Measurements from ENCODE around the gene TSHZ3.

DNA sequence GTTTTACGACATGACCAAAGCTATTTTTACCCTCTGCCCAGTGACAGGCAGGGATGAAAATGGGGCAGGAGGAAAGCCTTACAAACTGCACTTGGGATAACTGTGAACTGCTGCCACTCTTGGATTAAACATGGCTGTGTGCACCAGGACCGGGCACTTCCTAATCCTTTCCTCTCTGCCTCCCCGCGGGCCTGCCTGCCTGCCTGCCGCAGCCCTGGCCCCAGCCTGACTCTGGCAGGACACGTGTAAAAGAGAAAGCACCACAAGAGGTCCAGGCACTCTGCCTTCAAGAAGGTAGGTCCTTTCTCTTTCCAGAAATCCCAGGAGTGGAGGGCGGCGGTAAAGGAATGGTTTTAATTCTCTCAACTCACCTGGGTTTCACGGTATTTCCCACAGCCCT lies 4.8 kb downstream of the TSHZ3 start:
- TF ChIP-seq POLR2AphosphoS5 (IDR thresholded peaks at IDR 0.05; ENCODE audit: low read depth, low read length) = no peak
- no peak for TF ChIP-seq SIN3A (IDR thresholded peaks at IDR 0.05; ENCODE audit: borderline replicate concordance, insufficient read depth, low read length)
- TF ChIP-seq, protein P1, sequence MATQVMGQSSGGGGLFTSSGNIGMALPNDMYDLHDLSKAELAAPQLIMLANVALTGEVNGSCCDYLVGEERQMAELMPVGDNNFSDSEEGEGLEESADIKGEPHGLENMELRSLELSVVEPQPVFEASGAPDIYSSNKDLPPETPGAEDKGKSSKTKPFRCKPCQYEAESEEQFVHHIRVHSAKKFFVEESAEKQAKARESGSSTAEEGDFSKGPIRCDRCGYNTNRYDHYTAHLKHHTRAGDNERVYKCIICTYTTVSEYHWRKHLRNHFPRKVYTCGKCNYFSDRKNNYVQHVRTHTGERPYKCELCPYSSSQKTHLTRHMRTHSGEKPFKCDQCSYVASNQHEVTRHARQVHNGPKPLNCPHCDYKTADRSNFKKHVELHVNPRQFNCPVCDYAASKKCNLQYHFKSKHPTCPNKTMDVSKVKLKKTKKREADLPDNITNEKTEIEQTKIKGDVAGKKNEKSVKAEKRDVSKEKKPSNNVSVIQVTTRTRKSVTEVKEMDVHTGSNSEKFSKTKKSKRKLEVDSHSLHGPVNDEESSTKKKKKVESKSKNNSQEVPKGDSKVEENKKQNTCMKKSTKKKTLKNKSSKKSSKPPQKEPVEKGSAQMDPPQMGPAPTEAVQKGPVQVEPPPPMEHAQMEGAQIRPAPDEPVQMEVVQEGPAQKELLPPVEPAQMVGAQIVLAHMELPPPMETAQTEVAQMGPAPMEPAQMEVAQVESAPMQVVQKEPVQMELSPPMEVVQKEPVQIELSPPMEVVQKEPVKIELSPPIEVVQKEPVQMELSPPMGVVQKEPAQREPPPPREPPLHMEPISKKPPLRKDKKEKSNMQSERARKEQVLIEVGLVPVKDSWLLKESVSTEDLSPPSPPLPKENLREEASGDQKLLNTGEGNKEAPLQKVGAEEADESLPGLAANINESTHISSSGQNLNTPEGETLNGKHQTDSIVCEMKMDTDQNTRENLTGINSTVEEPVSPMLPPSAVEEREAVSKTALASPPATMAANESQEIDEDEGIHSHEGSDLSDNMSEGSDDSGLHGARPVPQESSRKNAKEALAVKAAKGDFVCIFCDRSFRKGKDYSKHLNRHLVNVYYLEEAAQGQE (IDR thresholded peaks at IDR 0.05; ENCODE audit: insufficient read depth in 1 of 2, low read depth in 2 of 2, low read length in 2 of 2) = no peak
- no peak for TF ChIP-seq FOXP2 (optimal IDR thresholded peaks at IDR 0.05; ENCODE audit: borderline replicate concordance, extremely low read depth, extremely low read length, insufficient read depth)

Measured in PFSK-1 (cell line).